Measurements from ENCODE around the gene NTN3. TPM values are rescaled to one million over a fixed set of nuclear protein-coding genes. Genes with fewer than 3 reads are reported as not detected.

The NTN3 gene
- total RNA-seq, 4 donors from 2014 or later: 1.3 to 15.5 TPM; not detected in 2

DNA sequence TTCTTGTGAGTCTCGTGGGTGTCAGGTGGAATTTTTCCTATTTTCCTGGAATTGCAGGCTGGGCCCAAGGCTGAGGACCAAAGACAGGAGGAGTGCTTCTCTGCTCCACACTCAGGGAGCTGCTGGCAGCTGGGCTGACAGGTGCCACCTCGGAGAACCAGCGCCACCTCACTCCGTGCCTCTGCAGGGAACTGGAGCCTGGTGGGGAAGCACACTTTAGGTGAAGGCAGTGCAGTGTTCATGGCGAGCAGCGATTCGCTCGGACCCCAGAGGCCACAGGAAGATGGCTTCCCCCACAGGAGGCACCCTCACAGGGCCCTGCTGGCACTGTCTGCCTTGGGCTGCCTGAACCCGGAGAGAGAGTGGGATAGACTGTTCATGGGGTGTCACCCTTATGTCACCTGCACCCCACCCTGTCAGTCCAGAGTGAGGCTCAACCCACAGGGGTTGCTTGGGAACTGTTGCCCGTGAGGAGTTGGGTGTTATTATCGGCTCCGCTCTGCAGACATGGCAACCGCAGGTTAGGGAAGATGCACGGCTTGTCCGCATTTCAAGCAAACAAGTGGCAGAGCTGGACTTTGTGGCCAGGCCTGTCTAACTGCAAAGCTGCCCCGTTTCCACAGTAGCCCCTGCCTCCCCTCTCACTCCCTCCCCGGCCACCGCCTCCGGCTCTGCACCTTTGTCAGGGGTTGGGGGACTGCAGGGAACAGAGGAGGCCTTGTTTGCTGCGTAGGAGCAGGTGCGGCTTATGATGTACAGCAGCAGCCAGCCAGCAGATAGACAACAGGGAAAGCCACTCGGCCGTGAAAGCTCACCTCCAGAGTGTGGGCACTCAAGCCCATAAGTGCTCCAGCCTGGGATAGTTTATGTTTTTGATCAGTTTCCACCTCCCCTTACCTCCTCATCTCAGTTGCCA lies 19.4 kb downstream of the NTN3 start:
- Histone ChIP-seq H3K27ac (no peak overlapping the region), H3K36me3 (no peaks in the 10 kb centered on the region), H3K4me3 (no peak overlapping the region), H3K4me1 (no peaks in the 10 kb centered on the region), H3K27me3 (no peaks in the 10 kb centered on the region), H3K9me3 (no peaks in the 10 kb centered on the region)
- no peak for DNase-seq
- intact Hi-C loops (cut with DNase I; ENCODE audit: low total_unique reads): loop anchor here (10.0 kb wide), 1 partner anchor 156 kb away; no protein-coding TSS in a partner anchor
- TF ChIP-seq, protein P1, sequence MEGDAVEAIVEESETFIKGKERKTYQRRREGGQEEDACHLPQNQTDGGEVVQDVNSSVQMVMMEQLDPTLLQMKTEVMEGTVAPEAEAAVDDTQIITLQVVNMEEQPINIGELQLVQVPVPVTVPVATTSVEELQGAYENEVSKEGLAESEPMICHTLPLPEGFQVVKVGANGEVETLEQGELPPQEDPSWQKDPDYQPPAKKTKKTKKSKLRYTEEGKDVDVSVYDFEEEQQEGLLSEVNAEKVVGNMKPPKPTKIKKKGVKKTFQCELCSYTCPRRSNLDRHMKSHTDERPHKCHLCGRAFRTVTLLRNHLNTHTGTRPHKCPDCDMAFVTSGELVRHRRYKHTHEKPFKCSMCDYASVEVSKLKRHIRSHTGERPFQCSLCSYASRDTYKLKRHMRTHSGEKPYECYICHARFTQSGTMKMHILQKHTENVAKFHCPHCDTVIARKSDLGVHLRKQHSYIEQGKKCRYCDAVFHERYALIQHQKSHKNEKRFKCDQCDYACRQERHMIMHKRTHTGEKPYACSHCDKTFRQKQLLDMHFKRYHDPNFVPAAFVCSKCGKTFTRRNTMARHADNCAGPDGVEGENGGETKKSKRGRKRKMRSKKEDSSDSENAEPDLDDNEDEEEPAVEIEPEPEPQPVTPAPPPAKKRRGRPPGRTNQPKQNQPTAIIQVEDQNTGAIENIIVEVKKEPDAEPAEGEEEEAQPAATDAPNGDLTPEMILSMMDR (IDR thresholded peaks at IDR 0.05): no peak
- no peak for TF ChIP-seq POLR2A (IDR thresholded peaks at IDR 0.05)

DNA sequence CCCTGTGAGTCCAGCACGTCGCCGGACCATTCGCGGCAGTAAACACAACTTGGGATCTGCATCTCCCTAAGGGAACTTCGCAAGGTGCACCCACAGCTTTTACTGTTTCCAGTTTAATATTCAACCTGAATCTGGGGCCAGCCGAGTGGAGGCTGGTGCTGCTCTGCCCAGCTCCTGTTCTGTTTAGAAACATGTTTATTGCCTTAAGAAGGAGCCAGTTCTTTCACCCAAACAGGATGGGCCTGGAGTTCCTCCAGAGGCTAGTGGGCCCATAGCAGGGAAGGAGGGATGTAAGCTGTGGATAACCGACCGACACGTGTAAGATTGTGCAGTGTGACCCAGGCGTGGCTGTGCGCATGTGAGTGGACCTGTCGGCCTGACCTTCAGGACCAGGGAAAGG lies 21.2 kb downstream of the NTN3 start:
- no peaks in the 10 kb centered on the region for H3K4me1 ChIP-seq
- no peaks in the 10 kb centered on the region for H3K36me3 ChIP-seq
- no peaks in the 10 kb centered on the region for H3K9me3 ChIP-seq
- H3K27ac ChIP-seq: no peak overlapping the region
- DNase-seq: no peak
- no peaks in the 10 kb centered on the region for H3K27me3 ChIP-seq
- intact Hi-C loops (cut with DNase I; ENCODE audit: low total_unique reads): loop anchor here (10.0 kb wide), 1 partner anchor 157 kb away; no protein-coding TSS in a partner anchor
- H3K4me3 ChIP-seq: no peak overlapping the region
- no peak for TF ChIP-seq POLR2A (IDR thresholded peaks at IDR 0.05)
- TF ChIP-seq, protein P1 (IDR thresholded peaks at IDR 0.05): no peak

GRCh38 chr16:2493605-2494004 lies 22.5 kb downstream of the NTN3 start:
- Histone ChIP-seq H3K9me3 (no peaks in the 10 kb centered on the region), H3K27ac (no peak overlapping the region), H3K36me3 (no peaks in the 10 kb centered on the region), H3K4me1 (no peaks in the 10 kb centered on the region), H3K27me3 (no peaks in the 10 kb centered on the region), H3K4me3 (no peak overlapping the region)
- intact Hi-C loops (cut with DNase I; ENCODE audit: low total_unique reads): loop anchor here (10.0 kb wide), 1 partner anchor 159 kb away; no protein-coding TSS in a partner anchor
- no peak for DNase-seq
- TF ChIP-seq POLR2A (IDR thresholded peaks at IDR 0.05): no peak
- TF ChIP-seq, protein P1 (IDR thresholded peaks at IDR 0.05): no peak

DNA sequence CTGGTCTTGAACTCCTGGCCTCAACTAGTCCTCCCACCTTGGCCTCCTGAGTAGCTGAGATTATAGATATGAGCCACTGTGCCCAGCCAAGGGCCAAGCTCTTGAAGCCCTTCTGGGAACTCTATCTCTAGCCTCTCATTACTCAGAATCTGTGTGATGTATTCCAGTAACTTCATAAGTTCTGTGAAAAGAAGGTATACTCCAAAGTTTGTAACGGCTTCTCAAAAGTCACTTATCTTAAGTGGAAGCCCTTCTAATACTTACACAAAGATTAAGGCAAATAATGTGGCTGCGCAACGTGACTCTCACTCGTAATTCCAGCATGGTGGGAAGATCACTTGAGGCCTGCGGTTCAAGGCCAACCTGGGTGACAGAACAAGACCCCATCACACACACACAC lies 23.5 kb downstream of the NTN3 start:
- intact Hi-C loops (cut with DNase I; ENCODE audit: low total_unique reads): loop anchor here (10.0 kb wide), 1 partner anchor 160 kb away; no protein-coding TSS in a partner anchor
- no peaks in the 10 kb centered on the region for H3K4me1 ChIP-seq

More for the DNA sequence above, 23.5 kb downstream of the NTN3 start:
- Histone ChIP-seq H3K36me3 (no peaks in the 10 kb centered on the region), H3K4me3 (no peak overlapping the region), H3K9me3 (no peaks in the 10 kb centered on the region), H3K27me3 (no peaks in the 10 kb centered on the region), H3K27ac (no peak overlapping the region)
- no peak for DNase-seq
- TF ChIP-seq, protein P1 (IDR thresholded peaks at IDR 0.05): no peak
- no peak for TF ChIP-seq POLR2A (IDR thresholded peaks at IDR 0.05)
